Measurements from ENCODE around the gene ITPK1.
A peak's percentile ranks its signal among the peaks of the same experiment; 100 is the strongest.

ITPK1 gene

DNA sequence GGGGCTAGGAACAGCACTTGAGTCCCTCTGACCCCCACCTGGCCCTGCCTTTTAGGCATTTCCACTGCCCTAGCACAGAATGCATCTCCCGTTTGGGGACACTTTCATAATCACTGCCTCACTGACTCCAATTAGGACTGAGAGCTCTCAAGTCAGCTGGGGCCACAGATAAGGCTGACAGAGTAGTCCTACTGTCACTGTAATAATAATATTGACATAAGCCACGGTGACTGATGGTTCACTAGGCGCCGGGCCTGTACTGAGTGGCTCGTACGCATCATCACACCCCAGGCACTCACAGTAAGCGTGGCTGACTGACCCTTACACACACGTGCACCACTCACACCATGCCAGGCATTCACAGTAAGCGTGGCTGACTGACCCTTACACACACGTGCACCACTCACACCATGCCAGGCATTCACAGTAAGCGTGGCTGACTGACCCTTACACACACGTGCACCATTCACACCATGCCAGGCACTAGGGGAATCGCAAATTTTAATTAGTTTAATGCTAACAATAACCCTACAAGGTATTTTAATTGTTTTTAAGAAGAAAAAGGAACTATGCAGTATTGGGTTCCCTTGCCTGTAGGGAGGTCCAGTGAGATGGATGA is 105.1 kb downstream of the ITPK1 start:
- peak; percentile 47 for DNase-seq (ENCODE audit: low spot score)

DNA sequence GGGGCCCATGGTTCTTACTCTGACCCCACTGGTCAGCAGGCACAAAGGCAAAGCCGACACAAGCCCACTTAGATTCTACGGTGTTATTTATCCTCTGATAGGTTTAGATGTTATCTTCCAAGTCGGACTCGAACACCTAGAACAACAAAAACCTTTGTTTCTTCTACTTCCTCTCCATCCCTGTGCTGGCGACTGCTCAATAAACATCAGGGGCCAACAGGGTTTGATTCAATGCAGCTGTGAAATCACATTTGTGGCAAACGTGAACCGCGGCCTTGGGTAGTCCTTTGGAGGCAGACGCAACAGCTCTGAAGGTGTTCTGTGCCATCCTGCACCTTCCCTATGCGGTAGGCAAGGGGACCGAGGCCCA is 105.6 kb downstream of the ITPK1 start:
- DNase-seq (ENCODE audit: low spot score) = no peak

- no peak for DNase-seq (ENCODE audit: low spot score)
Measured at GRCh38 chr14:93009471-93010129, 106.1 kb downstream of the ITPK1 start.

- DNase-seq (ENCODE audit: low spot score) = no peak
Measured at GRCh38 chr14:93008381-93008780, 107.3 kb downstream of the ITPK1 start.

DNA sequence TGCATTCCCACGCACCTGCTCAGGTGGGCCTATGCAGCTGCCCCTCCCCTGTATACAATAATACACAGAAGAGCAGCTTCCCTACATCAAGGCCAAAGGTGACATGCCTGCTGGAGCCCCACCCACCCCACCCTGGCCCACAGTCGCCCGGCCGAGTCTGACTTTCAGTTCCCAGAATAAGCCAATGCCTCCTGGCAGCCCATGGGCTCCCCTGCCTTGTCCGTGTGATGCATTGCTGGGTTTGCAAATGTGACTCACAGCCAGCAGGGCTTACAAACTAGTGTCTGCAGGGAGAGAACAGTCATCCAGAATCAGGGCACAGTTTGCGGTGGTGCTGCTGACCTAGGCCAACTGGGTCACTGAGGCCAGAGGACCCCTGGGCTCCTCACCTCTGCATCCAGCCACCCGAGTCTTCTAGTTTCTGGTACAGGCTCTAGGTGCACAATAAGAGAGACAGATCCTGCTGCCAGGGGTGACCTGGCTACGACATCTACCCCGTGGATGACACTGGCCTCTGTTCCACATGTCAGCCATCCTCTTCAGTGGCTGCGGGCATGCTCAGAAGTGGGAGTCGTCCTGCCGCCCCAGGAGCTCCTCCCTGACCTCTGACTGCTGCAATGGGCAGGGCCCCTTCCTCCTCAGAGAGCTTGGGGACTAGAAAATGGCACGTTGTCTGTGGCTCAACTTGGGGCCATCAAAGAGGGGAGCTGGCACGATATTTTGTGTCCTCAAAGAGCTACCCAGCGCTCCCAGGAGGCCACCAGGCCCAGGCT is 108.3 kb downstream of the ITPK1 start:
- DNase-seq (ENCODE audit: low spot score) = no peak

DNA sequence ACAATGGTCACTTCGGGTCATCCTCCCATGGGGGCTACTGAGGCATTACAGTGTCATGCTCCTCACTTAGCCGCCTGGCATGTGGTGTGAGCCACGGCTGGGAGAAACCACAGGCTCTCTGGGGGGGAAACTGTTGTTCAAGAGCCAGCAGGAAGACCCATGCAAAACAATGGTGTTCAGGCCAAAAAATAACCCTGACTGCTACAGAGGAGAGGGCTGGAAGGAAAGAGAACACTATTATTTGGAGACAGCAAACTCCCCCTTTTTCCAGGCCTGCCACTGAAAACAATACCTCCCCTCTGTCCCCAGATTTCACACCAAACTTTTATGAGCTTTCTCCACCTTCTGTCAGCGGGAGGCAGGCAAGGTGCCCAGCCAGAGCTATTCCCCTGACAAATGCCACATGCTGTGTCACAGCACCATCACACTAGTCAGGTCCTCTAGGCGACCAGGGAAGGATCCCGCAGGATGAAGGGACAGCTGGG is 109.1 kb downstream of the ITPK1 start:
- no peak for DNase-seq (ENCODE audit: low spot score)

- no peak for DNase-seq (ENCODE audit: low spot score)
Measured at GRCh38 chr14:93005838-93006237, 109.9 kb downstream of the ITPK1 start.

DNA sequence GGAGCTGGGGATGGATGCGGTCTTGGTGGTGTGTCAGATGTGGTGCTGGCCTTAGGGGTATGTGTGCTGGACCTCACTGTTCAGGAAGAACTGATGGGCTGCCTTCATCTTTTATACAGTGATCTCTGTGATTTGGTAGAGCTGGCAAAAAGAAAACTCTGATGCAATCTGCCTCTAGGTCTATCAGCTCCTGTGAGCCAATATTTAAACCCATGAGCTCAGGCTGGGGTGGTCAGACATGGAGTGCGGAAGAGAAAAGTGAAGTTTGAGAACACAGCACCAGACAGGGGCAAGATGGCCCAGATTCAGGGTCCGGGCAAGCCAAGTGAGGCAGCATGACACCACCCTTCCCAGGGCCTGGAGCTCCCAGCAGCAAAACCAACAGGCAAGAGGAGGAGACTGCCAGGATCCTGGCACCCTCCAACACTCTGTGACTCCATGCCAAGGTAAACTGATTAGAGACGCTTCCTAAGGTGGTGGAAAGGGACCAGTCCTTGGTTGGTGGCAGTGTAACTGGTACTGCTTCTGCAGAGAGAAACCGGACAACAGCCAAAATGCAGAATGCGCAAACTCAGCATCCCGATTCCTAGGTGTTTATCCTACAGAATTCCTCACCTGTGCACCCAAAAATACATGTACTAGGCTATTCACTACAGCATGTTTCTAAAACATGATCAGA is 110.5 kb downstream of the ITPK1 start:
- no peak for DNase-seq (ENCODE audit: low spot score)

- no peak for DNase-seq (ENCODE audit: low spot score)
Measured at GRCh38 chr14:93004699-93005082, 111.0 kb downstream of the ITPK1 start.

GRCh38 chr14:93003945-93004698 is 111.6 kb downstream of the ITPK1 start:
- DNase-seq (ENCODE audit: low spot score) = no peak

DNA sequence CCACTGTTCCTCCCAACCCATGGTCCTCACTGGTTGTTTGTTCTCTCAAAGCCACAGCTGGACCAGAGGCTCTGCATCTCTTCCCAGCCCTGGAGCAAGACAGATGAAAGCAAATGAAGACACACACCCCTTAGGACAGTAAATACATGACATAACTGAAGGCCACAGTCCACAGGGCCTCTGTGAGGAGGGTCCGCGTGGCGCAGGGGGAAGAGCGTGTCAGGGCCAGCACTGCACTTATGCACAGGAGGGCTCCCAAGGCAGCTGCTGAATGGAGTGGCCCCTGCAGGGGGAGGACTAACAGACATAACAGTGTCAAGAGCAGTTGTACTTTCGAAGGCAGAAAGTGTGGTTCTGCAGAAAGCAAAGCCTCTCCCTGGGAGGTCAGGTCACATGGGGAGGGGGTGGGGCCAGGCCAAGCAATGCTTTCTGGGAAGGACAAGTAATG is 112.8 kb downstream of the ITPK1 start:
- no peak for DNase-seq (ENCODE audit: low spot score)

GRCh38 chr14:93002049-93002448 is 113.7 kb downstream of the ITPK1 start:
- no peak for DNase-seq (ENCODE audit: low spot score)

DNA sequence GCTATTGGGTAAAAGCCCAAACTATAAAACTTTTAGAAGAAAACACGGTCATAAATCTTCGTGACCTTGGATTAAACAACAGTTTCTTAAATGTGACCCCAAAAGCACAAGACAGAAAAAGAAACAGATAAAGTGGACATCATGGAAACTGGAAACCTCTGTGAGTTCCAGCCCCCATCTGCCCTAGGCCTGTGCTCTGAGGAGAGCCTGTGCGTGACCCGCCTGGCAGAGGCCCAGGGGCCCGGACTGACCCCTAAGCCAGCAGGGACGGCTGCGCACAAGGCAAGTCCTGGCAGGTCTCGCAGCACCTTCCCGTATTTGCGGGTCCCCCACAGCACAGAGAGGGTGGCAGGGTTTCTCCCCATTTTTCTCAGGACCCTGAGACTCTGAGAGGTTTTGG is 116.8 kb downstream of the ITPK1 start:
- no peak for DNase-seq (ENCODE audit: low spot score)

DNA sequence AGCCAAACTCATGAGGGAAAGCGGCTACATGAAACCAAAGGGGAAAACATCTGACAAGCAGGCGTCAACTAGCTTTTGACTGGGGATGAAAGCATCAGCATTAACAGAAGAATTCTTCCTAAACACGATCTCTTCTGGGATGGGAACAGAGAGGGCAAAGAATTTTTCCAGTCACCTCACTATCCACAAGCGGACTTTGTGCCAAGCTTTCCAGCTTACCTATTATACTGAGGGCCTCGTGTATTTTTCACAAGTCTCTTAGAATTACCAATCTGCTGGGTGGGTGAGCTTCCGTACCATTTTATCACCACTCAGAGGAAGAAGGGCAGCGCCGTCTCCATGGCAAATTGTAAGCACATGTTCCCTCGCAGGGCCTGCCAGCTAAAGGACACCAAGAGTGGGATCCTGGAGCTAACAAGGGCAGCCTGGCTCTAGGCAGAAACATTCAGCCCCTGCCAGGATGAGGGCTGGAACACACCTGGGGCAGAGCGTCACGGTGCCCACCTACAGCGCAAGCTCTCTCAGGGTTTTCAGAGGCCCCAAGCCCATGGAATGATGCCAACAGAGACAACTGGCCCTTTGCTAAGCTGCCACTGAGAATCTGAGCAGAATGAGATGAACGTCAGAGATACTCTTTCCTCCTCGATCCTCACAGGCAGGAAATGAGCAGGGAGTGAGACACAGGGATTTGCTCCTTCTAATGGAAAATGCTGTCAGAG is 118.2 kb downstream of the ITPK1 start:
- DNase-seq (ENCODE audit: low spot score) = no peak

- no peak for DNase-seq (ENCODE audit: low spot score)
Measured at GRCh38 chr14:92995620-92996019, 120.1 kb downstream of the ITPK1 start.

- no peak for DNase-seq (ENCODE audit: low spot score)
Measured at GRCh38 chr14:92994942-92995341, 120.8 kb downstream of the ITPK1 start.

DNA sequence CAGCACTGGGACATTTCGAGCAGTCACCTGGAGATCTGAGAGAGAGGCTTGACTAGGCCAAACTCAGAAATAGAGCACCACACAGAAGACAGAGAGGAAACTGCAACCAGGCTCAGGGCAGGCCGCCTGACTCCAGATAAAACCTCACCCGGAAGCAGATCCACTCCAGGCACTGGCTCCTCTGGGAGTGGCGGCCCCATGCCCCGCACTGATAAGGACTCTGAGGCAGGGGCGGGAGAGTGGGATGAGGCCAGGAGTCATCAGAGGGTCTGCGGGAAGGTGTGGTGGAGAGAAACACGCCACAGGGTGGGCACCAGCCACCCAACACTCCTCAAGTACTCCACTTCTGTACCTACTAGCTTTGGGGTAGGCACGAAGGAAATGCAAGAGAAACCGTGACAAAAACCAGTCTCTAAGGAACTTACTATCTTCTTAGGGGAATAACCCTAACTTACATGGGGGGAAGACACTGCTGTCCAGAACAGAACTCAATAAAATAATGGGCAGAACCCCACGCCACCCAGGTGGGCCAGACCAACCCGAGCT is 121.5 kb downstream of the ITPK1 start:
- DNase-seq (ENCODE audit: low spot score) = no peak

GRCh38 chr14:92993302-92993701 is 122.4 kb downstream of the ITPK1 start:
- DNase-seq (ENCODE audit: low spot score) = no peak

DNA sequence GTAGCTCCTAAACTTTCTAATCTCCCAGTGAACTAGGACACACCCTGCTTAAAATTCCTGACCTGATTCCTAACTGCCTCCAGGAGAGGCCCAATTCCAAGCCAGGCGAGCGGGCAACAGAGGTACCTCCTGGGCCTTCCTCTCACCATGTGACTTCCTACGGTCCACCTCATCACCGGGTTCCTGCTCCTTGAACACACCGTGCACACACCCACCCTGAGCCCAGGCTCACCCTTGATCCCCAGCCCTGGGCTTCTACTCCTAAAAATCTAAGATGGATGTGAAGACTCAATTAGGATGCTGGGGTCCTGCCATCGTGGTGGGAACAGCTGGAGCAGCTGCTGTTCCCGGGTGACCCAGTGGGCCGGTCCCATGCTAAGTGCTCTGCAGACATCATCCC is 124.2 kb downstream of the ITPK1 start:
- no peak for DNase-seq (ENCODE audit: low spot score)

DNA sequence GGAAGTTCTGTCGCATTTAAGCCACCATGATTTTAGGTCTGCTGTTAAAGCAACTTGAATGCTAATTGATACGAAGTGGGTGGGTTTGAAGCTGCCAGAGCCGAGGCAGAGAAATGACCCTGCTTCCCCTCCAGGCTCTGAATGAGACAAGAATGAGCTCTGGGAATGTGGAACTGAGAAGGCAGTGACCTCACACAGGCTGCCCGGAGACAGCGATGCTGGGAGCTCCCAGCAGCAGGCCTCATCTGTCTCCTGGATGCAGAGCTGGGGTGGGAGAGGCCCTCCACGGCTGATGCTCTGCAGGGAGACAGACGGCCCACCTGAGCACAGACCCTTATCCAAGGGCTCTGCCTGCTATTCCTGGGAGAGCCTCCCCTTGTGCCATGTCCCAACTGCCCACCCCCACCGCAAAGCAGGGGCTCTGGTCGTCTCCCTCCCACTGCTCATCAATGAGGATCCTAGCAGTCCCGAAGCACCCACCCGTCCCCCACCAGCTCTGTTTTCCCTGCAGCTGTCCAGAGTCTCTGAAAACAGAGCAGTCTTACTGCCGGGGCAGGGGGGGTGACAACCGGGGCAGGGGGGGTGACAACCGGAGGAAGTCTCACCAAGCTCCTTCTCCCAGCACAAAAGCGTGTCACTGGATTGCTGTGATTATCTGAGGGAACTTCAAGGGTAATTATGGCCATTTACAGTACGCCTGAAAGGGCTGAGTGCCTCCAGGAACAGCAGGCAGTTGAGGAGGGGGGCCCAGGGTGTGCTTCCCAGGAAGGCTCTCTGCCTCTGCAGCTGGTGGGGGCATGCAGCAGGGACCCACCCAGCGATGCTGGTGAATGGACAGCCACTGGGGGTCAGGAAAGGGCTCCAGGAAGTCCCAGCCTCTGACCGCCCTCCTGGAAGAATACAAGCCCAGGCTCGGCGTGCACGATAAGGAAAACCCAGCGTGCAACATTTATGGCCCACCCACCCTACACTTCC is 125.0 kb downstream of the ITPK1 start:
- no peak for DNase-seq (ENCODE audit: low spot score)

Measured in HuH-7 (cell line).